Esophagus muscularis mucosa (tissue), 3 donors: ENCODE data around the gene NLRC4.

Experiments used
- CTCF ChIP-seq, 3 experiments: fragments of 200-600 bp in 2 of 3; fragments of 450-650 bp in 1 of 3; sonication (generic) in 2 of 3; IDR thresholded peaks; one replicate each; pipeline ENCODE4 v1.5.1; 2017 to 2019; ENCODE audit warnings: antibody characterized with exemption in 3 of 3, mild to moderate bottlenecking in 2 of 3, moderate library complexity in 1 of 3
- POLR2A ChIP-seq: fragments of 450-650 bp; IDR thresholded peaks from one replicate; pipeline ENCODE4 v1.6.1; 2017; ENCODE audit warnings: antibody characterized with exemption, moderate library complexity, mild to moderate bottlenecking, low read depth

GRCh38 chr2:32200814-32201213, 63.9 kb downstream of the NLRC4 start:
- no peak for TF ChIP-seq CTCF (IDR thresholded peaks at IDR 0.05)
- no peak for TF ChIP-seq POLR2A
